PFSK-1 (cell line): Measurements from ENCODE around the gene SPRR3.

Experiments used
- POLR2AphosphoS5 ChIP-seq: IDR thresholded peaks from 2 replicates; pipeline ENCODE4 v1.6.1; 2012; ENCODE audit warnings: low read depth, mild to moderate bottlenecking, control low read depth, low read length, moderate library complexity
- SIN3A ChIP-seq: IDR thresholded peaks from 2 replicates; pipeline ENCODE4 v1.6.1; 2012; ENCODE audit warnings: mild to moderate bottlenecking, low read length, moderate library complexity, borderline replicate concordance; ENCODE audit not compliant: insufficient read depth

DNA sequence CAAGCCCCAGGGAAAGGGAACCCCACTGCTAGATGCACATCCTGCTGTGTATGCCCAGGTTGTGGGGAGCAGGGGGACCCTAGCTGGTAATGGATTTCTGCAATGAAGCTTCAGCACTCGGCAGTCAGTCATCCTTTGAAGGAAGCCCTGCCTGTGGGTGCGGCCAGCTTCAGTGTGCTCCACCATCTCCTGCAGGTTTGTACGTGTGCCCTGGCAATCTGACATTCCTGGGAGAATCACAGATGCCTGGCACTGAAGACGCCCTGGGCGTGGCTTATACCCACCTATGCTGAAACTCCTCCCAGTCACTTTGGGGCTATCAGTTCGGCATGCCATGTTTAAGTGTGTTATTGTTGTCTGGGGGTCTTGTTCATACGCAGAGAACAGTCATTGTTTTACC lies 47.8 kb upstream of the SPRR3 start:
- TF ChIP-seq SIN3A = no peak
- TF ChIP-seq POLR2AphosphoS5 = no peak
